Caco-2 (cell line): ENCODE data around the gene CNTN6. TPM values are rescaled to one million over a fixed set of nuclear protein-coding genes. Genes with fewer than 3 reads are reported as not detected.

Experiments used
- BruUV-seq: library from RNA; stranded (reverse); fragments of 400-500 nt; replicated peaks from 2 replicates; lab custom pipeline; 2021; lab: Mats Ljungman, UMichigan
- CTCF ChIA-PET: fragments of 300-600 bp; sonication (Branson Sonifier 250); formaldehyde crosslinking; loops from one replicate; lab custom pipeline; 2022; ENCODE audit warnings: antibody characterized with exemption; lab: Charles Lee
- POLR2A ChIA-PET: fragments of 300-600 bp; sonication (Branson Sonifier 250); formaldehyde crosslinking; loops from one replicate; lab custom pipeline; 2022; ENCODE audit warnings: antibody characterized with exemption; lab: Charles Lee
- DNase-seq, 2 experiments: peaks; one replicate each; pipeline versions ENCODE4 v3.0.0 to v3.0.0-alpha.2; 2020 to 2022
- H3K27me3 ChIP-seq: replicated peaks from 2 replicates; pipeline ENCODE4 v1.6.0; 2011; ENCODE audit warnings: low read length; ENCODE audit not compliant: control insufficient read depth, insufficient read depth
- H3K36me3 ChIP-seq: 2 replicates; pipeline ENCODE4 v1.5.1; 2011; ENCODE audit warnings: low read length; ENCODE audit not compliant: control insufficient read depth, insufficient read depth
- H3K4me1 ChIP-seq: fragments of 250-450 bp; sonication (Bioruptor Pico); 2 replicates; pipeline ENCODE4 v1.5.1; 2020; ENCODE audit warnings: mild to moderate bottlenecking
- H3K4me3 ChIP-seq: 2 replicates; pipeline ENCODE4 v1.5.1; 2011; ENCODE audit warnings: low read depth, mild to moderate bottlenecking, control low read depth, low read length
- H3K9me3 ChIP-seq: fragments of 250-450 bp; sonication (Bioruptor Pico); 2 replicates; pipeline ENCODE4 v1.5.1; 2020; ENCODE audit warnings: mild to moderate bottlenecking, moderate library complexity
- H3K27ac Mint-ChIP-seq: one replicate; pipeline ENCODE4 v1.8.0; 2022; ENCODE audit warnings: mixed read lengths; ENCODE audit not compliant: unreplicated experiment
- H3K27me3 Mint-ChIP-seq: one replicate; pipeline ENCODE4 v1.8.0; 2022; ENCODE audit warnings: mixed read lengths; ENCODE audit not compliant: insufficient read depth, unreplicated experiment
- H3K36me3 Mint-ChIP-seq: one replicate; pipeline ENCODE4 v1.8.0; 2022; ENCODE audit warnings: mild to moderate bottlenecking, mixed read lengths; ENCODE audit not compliant: insufficient read depth, unreplicated experiment
- H3K4me1 Mint-ChIP-seq: one replicate; pipeline ENCODE4 v1.8.0; 2022; ENCODE audit warnings: low read depth, mixed read lengths; ENCODE audit not compliant: unreplicated experiment
- H3K4me3 Mint-ChIP-seq: one replicate; pipeline ENCODE4 v1.8.0; 2022; ENCODE audit warnings: mild to moderate bottlenecking, moderate library complexity, mixed read lengths; ENCODE audit not compliant: unreplicated experiment
- H3K9me3 Mint-ChIP-seq: one replicate; pipeline ENCODE4 v1.8.0; 2022; ENCODE audit warnings: mixed read lengths; ENCODE audit not compliant: unreplicated experiment
- intact Hi-C: fragments of 100-400 bp; cut with micrococcal nuclease; formaldehyde crosslinking; loops from one replicate; pipeline ENCODE4 v1.10.0; 2022; ENCODE audit not compliant: unreplicated experiment
- total RNA-seq: library from RNA; stranded (reverse); gene quantifications from 2 replicates; pipeline ENCODE4 v1.2.3, GENCODE V29; 2022
- TF ChIP-seq, protein P1 (sequence below), 2 experiments: fragments of 200-600 bp in 1 of 2; IDR thresholded peaks; 1 replicate in 1 of 2; 2 replicates in 1 of 2; pipeline versions ENCODE4 v1.5.1 to v1.8.0; 2011 to 2022; ENCODE audit warnings: antibody characterized with exemption in 1 of 2, control low read depth in 1 of 2, inconsistent platforms in 1 of 2, low read depth in 1 of 2, low read length in 1 of 2, mild to moderate bottlenecking in 1 of 2, moderate library complexity in 1 of 2; ENCODE audit not compliant: insufficient read depth in 1 of 2, severe bottlenecking in 1 of 2, unreplicated experiment in 1 of 2

CNTN6 gene
- total RNA-seq, 1 experiment from 2014 or later: not detected

- no peaks in the 10 kb centered on the region for H3K36me3 Mint-ChIP-seq
- TF ChIP-seq, protein P1, sequence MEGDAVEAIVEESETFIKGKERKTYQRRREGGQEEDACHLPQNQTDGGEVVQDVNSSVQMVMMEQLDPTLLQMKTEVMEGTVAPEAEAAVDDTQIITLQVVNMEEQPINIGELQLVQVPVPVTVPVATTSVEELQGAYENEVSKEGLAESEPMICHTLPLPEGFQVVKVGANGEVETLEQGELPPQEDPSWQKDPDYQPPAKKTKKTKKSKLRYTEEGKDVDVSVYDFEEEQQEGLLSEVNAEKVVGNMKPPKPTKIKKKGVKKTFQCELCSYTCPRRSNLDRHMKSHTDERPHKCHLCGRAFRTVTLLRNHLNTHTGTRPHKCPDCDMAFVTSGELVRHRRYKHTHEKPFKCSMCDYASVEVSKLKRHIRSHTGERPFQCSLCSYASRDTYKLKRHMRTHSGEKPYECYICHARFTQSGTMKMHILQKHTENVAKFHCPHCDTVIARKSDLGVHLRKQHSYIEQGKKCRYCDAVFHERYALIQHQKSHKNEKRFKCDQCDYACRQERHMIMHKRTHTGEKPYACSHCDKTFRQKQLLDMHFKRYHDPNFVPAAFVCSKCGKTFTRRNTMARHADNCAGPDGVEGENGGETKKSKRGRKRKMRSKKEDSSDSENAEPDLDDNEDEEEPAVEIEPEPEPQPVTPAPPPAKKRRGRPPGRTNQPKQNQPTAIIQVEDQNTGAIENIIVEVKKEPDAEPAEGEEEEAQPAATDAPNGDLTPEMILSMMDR (IDR thresholded peaks at IDR 0.05; ENCODE audit: insufficient read depth in 1 of 2, low read depth in 1 of 2, low read length in 1 of 2, severe bottlenecking in 1 of 2, unreplicated experiment in 1 of 2): no peak
- H3K9me3 ChIP-seq: no peaks in the 10 kb centered on the region
- H3K27me3 Mint-ChIP-seq: peaks cover 7% of the 10 kb centered on the region
- no peak overlapping the region for H3K27ac Mint-ChIP-seq
- no peak overlapping the region for H3K4me3 ChIP-seq
- no peak overlapping the region for H3K4me3 Mint-ChIP-seq
- no peaks in the 10 kb centered on the region for H3K4me1 Mint-ChIP-seq
- H3K4me1 ChIP-seq: no peaks in the 10 kb centered on the region
- POLR2A ChIA-PET: no interaction called here
- CTCF ChIA-PET: no interaction called here
- BruUV-seq: no TSS peak
- H3K27me3 ChIP-seq: no peaks in the 10 kb centered on the region
- H3K9me3 Mint-ChIP-seq: no peaks in the 10 kb centered on the region
- no peak for DNase-seq
- intact Hi-C loops: no loop called here
- H3K36me3 ChIP-seq: no peaks in the 10 kb centered on the region
These were observed 237.3 kb downstream of the CNTN6 start for GRCh38 chr3:1330107-1330506.

DNA sequence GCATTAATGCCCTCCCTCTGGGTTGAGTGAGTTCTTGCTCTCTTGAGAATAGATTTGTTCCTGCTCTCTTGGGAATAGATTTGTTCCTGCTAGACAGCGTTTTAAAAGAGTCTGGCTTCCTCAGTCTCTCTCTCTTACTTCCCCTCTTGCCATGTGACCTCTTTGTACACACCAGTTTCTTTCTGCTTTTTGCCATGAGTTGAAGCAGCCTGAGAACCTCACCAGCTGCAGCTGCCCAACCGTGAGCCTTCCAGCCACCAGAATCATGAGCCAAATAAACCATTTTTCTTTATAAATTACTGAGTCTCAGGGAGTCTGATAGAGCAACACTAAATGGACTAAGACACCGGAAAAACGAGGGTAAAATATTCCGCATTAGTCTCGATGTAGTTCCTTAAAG, 253.6 kb downstream of the CNTN6 start:
- CTCF ChIA-PET: no interaction called here
- BruUV-seq: no TSS peak
- Mint-ChIP-seq H3K4me1 (no peaks in the 10 kb centered on the region), H3K27ac (no peak overlapping the region), H3K9me3 (no peaks in the 10 kb centered on the region), H3K36me3 (no peaks in the 10 kb centered on the region), H3K4me3 (no peak overlapping the region), H3K27me3 (peaks cover 11% of the 10 kb centered on the region)
- H3K4me3 ChIP-seq: no peak overlapping the region
- no peak for DNase-seq
- no peaks in the 10 kb centered on the region for H3K4me1 ChIP-seq
- TF ChIP-seq, protein P1 (IDR thresholded peaks at IDR 0.05; ENCODE audit: insufficient read depth in 1 of 2, low read depth in 1 of 2, low read length in 1 of 2, severe bottlenecking in 1 of 2, unreplicated experiment in 1 of 2): no peak
- POLR2A ChIA-PET: no interaction called here
- no peaks in the 10 kb centered on the region for H3K9me3 ChIP-seq
- intact Hi-C loops: loop anchor here (5.0 to 10.0 kb wide), 3 partner anchors 72 to 714 kb away; no protein-coding TSS in a partner anchor
- no peaks in the 10 kb centered on the region for H3K36me3 ChIP-seq
- H3K27me3 ChIP-seq: no peaks in the 10 kb centered on the region

DNA sequence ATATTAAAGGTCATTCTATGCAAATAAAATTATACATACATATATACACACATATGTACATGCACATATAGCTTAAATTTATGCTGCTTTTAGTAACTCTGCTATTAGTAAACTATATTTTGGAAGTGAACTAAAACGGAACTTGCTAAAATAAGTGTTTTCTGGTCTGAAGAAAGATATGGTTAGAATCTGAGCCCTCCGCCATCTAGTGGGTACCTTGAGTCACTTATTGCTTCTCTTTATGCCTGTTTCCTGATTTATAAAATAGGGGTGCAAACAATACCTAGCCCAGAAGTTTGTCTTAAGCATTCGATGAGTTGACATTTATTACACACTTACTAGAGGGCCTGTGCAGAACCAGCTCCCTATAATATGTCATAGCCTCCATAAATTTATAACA, 255.7 kb downstream of the CNTN6 start:
- intact Hi-C loops: loop anchor here (5.0 to 10.0 kb wide), 3 partner anchors 74 to 716 kb away; no protein-coding TSS in a partner anchor
- Histone ChIP-seq H3K4me1 (no peaks in the 10 kb centered on the region), H3K27me3 (no peaks in the 10 kb centered on the region), H3K36me3 (no peaks in the 10 kb centered on the region), H3K4me3 (no peak overlapping the region), H3K9me3 (no peaks in the 10 kb centered on the region)
- no peak overlapping the region for H3K4me3 Mint-ChIP-seq
- ChIA-PET POLR2A (no interaction called here), CTCF (no interaction called here)
- no peaks in the 10 kb centered on the region for H3K36me3 Mint-ChIP-seq
- TF ChIP-seq, protein P1 (IDR thresholded peaks at IDR 0.05; ENCODE audit: insufficient read depth in 1 of 2, low read depth in 1 of 2, low read length in 1 of 2, severe bottlenecking in 1 of 2, unreplicated experiment in 1 of 2): no peak
- no TSS peak for BruUV-seq
- H3K4me1 Mint-ChIP-seq: no peaks in the 10 kb centered on the region
- no peak for DNase-seq
- no peaks in the 10 kb centered on the region for H3K9me3 Mint-ChIP-seq
- H3K27me3 Mint-ChIP-seq: peaks cover 5% of the 10 kb centered on the region
- no peak overlapping the region for H3K27ac Mint-ChIP-seq
